GM12878 (cell line): ENCODE data around the gene USP21.

Experiments used
- CHD2 ChIP-seq: IDR thresholded peaks from 2 replicates; pipeline ENCODE4 v1.6.1; 2011; ENCODE audit warnings: low read depth, low read length, improper control_type of control experiment, borderline replicate concordance
- JUND ChIP-seq: IDR thresholded peaks from 2 replicates; pipeline ENCODE4 v1.6.1; 2012; ENCODE audit warnings: low read depth, mild to moderate bottlenecking, low read length, improper control_type of control experiment, moderate library complexity
- POLR2AphosphoS5 ChIP-seq: IDR thresholded peaks from 2 replicates; pipeline ENCODE4 v1.6.1; 2011; ENCODE audit warnings: mild to moderate bottlenecking, low read length, inconsistent platforms
- SIN3A ChIP-seq: IDR thresholded peaks from 2 replicates; pipeline ENCODE4 v1.6.1; 2012; ENCODE audit warnings: low read depth, low read length, improper control_type of control experiment
- SMAD1 ChIP-seq: fragments of 450-650 bp; IDR thresholded peaks from 2 replicates; pipeline ENCODE4 v1.6.1; 2018; ENCODE audit warnings: mild to moderate bottlenecking, low read depth; ENCODE audit not compliant: partially characterized antibody
- YY1 ChIP-seq: IDR thresholded peaks from 2 replicates; pipeline ENCODE4 v1.6.1; 2011; ENCODE audit warnings: low read depth, mild to moderate bottlenecking, low read length
- TF ChIP-seq, protein P1 (sequence below): fragments of 450-650 bp; formaldehyde crosslinking; IDR thresholded peaks from 2 replicates; pipeline ENCODE4 v1.4.0; 2020; ENCODE audit warnings: mild to moderate bottlenecking, moderate library complexity
- TF ChIP-seq, protein P2 (sequence below): fragments of 450-650 bp; IDR thresholded peaks from 2 replicates; pipeline ENCODE4 v1.6.1; 2017; ENCODE audit warnings: mild to moderate bottlenecking
- TF ChIP-seq, protein P3 (sequence below), 3 experiments: IDR thresholded peaks in 2 of 3; conservative IDR thresholded peaks in 1 of 3; 2 replicates each; pipeline ENCODE4 v1.5.1; 2011; ENCODE audit warnings: low read depth in 3 of 3, low read length in 3 of 3, mild to moderate bottlenecking in 3 of 3, control low read depth in 2 of 3, moderate library complexity in 2 of 3, inconsistent platforms in 1 of 3, mixed read lengths in 1 of 3; ENCODE audit not compliant: control insufficient read depth in 2 of 3, insufficient read depth in 1 of 3; ENCODE audit errors: extremely low read depth in 1 of 3
- TF ChIP-seq, protein P4 (sequence below): fragments of 450-650 bp; IDR thresholded peaks from 2 replicates; pipeline ENCODE4 v1.6.1; 2016; ENCODE audit warnings: mild to moderate bottlenecking

DNA sequence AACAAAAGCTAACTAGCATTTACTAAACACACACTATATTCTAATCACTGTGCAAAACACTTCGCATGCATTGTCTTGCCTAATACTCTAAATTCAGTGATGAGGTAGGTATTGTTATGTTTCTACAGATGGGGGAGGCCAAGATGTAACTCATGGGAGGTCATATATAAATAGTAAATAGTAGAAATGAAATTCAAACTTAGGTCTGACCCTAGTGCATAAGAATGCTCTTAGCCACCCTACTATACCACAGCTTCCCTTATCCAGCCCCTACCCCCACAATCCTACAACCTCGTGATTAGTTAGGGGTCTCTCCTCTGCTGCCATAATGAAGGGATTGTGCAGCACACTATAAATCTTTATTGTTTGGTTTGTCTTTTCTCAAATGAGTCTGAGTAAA lies 44.7 kb upstream of the USP21 start:
- TF ChIP-seq, protein P1, sequence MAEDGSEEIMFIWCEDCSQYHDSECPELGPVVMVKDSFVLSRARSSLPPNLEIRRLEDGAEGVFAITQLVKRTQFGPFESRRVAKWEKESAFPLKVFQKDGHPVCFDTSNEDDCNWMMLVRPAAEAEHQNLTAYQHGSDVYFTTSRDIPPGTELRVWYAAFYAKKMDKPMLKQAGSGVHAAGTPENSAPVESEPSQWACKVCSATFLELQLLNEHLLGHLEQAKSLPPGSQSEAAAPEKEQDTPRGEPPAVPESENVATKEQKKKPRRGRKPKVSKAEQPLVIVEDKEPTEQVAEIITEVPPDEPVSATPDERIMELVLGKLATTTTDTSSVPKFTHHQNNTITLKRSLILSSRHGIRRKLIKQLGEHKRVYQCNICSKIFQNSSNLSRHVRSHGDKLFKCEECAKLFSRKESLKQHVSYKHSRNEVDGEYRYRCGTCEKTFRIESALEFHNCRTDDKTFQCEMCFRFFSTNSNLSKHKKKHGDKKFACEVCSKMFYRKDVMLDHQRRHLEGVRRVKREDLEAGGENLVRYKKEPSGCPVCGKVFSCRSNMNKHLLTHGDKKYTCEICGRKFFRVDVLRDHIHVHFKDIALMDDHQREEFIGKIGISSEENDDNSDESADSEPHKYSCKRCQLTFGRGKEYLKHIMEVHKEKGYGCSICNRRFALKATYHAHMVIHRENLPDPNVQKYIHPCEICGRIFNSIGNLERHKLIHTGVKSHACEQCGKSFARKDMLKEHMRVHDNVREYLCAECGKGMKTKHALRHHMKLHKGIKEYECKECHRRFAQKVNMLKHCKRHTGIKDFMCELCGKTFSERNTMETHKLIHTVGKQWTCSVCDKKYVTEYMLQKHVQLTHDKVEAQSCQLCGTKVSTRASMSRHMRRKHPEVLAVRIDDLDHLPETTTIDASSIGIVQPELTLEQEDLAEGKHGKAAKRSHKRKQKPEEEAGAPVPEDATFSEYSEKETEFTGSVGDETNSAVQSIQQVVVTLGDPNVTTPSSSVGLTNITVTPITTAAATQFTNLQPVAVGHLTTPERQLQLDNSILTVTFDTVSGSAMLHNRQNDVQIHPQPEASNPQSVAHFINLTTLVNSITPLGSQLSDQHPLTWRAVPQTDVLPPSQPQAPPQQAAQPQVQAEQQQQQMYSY (CRISPR knock-in tag), result no peak
- TF ChIP-seq SMAD1 (no peak), JUND (no peak), CHD2 (no peak), SIN3A (no peak), YY1 (no peak), POLR2AphosphoS5 (no peak)
- TF ChIP-seq, protein P2, sequence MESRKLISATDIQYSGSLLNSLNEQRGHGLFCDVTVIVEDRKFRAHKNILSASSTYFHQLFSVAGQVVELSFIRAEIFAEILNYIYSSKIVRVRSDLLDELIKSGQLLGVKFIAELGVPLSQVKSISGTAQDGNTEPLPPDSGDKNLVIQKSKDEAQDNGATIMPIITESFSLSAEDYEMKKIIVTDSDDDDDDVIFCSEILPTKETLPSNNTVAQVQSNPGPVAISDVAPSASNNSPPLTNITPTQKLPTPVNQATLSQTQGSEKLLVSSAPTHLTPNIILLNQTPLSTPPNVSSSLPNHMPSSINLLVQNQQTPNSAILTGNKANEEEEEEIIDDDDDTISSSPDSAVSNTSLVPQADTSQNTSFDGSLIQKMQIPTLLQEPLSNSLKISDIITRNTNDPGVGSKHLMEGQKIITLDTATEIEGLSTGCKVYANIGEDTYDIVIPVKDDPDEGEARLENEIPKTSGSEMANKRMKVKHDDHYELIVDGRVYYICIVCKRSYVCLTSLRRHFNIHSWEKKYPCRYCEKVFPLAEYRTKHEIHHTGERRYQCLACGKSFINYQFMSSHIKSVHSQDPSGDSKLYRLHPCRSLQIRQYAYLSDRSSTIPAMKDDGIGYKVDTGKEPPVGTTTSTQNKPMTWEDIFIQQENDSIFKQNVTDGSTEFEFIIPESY, result no peak
- TF ChIP-seq, protein P3, sequence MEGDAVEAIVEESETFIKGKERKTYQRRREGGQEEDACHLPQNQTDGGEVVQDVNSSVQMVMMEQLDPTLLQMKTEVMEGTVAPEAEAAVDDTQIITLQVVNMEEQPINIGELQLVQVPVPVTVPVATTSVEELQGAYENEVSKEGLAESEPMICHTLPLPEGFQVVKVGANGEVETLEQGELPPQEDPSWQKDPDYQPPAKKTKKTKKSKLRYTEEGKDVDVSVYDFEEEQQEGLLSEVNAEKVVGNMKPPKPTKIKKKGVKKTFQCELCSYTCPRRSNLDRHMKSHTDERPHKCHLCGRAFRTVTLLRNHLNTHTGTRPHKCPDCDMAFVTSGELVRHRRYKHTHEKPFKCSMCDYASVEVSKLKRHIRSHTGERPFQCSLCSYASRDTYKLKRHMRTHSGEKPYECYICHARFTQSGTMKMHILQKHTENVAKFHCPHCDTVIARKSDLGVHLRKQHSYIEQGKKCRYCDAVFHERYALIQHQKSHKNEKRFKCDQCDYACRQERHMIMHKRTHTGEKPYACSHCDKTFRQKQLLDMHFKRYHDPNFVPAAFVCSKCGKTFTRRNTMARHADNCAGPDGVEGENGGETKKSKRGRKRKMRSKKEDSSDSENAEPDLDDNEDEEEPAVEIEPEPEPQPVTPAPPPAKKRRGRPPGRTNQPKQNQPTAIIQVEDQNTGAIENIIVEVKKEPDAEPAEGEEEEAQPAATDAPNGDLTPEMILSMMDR (IDR thresholded peaks at IDR 0.05 in 2 of 3, conservative IDR thresholded peaks at IDR 0.05 in 1 of 3; ENCODE audit: control insufficient read depth in 2 of 3, extremely low read depth in 1 of 3, insufficient read depth in 1 of 3, low read depth in 3 of 3, low read length in 3 of 3), result no peak
- TF ChIP-seq, protein P4, sequence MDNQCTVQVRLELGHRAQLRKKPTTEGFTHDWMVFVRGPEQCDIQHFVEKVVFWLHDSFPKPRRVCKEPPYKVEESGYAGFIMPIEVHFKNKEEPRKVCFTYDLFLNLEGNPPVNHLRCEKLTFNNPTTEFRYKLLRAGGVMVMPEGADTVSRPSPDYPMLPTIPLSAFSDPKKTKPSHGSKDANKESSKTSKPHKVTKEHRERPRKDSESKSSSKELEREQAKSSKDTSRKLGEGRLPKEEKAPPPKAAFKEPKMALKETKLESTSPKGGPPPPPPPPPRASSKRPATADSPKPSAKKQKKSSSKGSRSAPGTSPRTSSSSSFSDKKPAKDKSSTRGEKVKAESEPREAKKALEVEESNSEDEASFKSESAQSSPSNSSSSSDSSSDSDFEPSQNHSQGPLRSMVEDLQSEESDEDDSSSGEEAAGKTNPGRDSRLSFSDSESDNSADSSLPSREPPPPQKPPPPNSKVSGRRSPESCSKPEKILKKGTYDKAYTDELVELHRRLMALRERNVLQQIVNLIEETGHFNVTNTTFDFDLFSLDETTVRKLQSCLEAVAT, result no peak
